Measurements from ENCODE around the gene BACH2.

GRCh38 chr6:90253631-90254030 is 43.0 kb downstream of the BACH2 start:
- no peak for TF ChIP-seq CTCF (IDR thresholded peaks at IDR 0.05)
- no peak for TF ChIP-seq EZH2 (IDR thresholded peaks at IDR 0.05)

Measured in neural progenitor cell (in vitro differentiated cells).